Activated naive CD4-positive, alpha-beta T cell treated with anti-CD3 and anti-CD28 coated beads, Interleukin-2, amount 50 U/mL, for 16 hours (primary cell): ENCODE measurements around the gene OCA2.
"Not testable (repeated sequence)": the region's sequence is repeated elsewhere in the genome, so short reads cannot be mapped to it uniquely, and the experiment has no call there.

Source experiments
- DNase-seq: peaks from one replicate; pipeline ENCODE4 v3.0.0-alpha.2; 2020

The OCA2 gene

GRCh38 chr15:27757052-27757451, 342.1 kb downstream of the OCA2 start:
- no peak for DNase-seq

DNA sequence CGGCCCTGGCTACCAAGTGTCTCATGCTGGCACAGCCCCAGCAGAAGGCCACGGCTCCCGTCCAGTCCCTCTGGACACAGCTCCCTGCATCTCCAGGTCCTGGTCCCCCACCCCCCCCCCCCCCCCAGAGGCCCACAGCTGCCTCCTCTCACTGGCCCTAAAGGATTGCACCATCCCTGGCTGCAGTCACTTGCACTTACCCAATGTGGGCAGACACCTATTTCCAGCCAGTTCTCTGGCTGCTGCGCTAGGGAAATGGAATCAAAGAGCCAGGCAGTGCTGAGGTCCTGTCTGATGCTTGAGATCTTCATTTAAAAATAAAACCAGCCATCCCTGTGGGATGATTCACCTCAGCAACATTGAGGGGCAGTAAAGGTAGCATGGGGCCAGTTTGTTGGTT, 346.4 kb downstream of the OCA2 start:
- no peak for DNase-seq

GRCh38 chr15:27747997-27748396, 351.1 kb downstream of the OCA2 start:
- DNase-seq, result no peak

DNA sequence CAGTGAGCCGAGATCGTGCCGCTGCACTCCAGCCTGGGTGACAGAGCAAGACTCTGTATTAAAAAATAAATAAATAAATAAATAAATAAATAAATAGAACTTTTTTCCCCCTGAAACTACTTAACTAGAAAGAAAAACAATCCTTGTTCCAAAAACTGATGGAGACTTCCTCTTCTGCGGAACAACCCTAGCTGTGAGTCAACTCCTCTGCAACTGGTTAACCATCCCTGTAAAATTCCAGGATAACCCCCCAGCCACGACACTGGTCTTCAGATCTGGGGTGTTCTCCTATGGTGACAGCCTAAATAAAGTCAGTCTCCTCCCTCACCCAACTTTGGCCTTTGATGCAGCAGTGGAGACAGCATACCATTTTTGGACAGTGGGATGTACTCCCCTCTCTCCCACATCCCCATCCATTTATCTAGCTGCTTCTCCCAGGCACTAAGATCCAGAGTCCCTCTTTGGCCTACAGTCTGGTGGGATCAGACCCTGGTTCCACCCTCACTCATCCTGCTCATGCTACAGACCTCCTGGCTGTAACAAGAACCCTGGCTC, 352.6 kb downstream of the OCA2 start:
- no peak for DNase-seq

- DNase-seq, result no peak
Measured at GRCh38 chr15:27744641-27745040, 354.5 kb downstream of the OCA2 start.

GRCh38 chr15:27743638-27744037, 355.5 kb downstream of the OCA2 start:
- no peak for DNase-seq

DNA sequence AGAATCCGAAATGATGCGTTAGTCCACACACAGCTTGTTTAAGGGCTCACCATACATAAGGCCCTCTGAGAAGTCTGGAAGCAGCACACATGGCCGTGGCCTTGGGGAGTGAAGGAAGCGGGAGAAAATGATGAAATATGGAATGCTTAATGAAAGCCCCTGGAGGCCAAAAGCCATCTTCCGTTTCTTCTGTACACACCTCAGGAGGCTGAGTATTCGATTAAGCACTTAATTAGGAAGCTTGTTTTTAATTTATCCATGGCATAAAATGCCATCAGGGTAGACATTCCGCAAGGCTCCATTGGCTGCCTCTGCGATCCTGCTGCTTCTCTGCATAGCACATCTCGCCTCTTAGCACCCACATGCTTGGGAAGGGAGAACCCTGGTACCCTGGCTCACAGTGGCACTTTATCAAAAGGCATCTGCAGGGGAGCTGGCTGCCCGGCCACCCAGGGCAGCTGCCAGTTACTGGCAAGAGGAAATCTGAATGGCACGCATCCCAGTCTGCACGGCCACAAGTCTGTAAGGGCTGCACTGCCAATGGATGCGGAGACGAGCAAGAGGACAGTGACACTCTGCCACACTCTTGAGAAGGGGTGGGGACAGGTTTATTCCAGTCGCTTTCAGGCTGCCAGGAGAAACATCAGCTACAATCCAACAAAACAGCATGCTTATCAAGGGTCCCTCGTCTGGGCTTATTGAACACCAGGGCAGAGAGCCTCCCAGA, 356.2 kb downstream of the OCA2 start:
- no peak for DNase-seq

DNA sequence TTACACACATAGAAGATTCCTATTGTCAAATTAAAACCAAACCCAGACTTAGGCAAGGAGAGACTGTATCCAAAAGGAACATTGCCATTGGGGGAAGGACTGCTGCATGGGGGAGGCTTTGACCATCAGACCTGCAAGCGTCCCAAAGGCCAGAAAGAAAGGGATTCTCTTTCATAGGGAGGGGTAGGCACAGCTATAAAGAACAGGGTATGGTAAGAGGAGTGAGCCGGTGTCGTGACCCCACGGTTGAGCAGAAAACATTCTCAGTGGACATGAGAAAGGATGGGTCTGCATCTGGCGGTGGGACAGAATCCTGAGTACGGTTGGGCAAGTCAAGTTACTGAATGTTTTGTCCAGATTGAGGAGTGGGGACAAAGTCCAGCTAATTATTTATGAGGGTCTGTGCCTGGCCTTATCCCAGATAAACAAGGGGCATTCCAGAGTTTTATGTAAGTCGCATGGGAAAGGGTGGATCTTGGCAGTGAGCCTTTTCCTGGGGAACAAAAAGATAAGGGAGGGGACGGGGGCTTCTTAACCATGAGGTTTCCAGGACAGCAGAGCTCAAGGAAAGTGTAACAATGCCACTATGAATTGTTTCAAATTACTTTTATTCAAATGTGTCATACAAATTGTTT, 357.8 kb downstream of the OCA2 start:
- no peak for DNase-seq

DNA sequence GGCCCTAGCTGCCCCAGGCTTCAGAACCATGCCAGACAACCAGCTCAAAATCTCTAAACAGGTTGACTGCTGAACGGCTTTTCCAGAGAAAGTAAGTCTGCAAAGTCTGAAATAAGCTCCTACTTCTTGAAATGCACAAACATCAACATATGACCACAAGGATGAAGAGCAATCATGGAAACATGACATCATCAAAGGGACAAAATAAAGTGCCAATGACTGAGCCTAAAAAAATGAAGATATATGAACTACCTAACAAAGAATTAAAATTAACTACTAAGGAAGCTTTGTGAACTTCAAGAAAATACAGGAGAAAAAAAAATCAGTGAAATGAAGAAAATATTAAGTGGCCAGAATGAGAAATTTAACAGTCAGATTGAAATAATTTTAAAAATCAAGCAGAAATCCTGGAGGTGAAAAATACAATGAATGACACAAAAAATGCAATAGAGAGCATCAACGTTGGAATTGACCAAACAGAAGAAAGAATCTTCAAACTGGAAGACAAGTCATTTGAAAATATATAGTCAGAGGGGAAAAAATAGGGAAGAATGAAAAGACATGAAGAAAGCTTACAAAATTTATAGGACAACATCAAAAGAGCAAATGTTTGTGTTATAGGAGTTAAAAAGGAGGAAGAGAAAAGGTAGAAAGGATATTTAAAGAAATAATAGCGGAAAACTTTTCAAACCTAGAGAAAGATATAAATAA, 364.2 kb downstream of the OCA2 start:
- no peak for DNase-seq

GRCh38 chr15:27731776-27732175, 367.3 kb downstream of the OCA2 start:
- no peak for DNase-seq

DNA sequence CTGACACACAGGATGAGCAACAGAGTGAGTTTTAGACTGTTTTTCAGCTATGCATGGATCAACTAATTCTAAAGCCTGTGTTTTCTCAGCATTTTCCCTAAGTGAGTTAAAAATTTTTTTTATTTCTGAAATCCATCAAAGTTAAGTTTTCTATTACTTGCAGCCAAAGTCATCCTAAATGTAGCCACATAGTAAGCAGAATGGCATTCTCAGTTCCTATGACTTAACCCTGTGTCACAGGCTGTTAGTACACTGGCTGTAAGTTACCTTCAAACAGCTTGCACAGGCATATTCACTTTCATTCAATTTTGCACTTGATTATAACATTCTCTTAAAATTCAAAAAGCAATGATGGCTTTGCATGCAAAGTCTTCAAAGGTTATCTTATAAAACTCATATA, 368.2 kb downstream of the OCA2 start:
- DNase-seq, result no peak

DNA sequence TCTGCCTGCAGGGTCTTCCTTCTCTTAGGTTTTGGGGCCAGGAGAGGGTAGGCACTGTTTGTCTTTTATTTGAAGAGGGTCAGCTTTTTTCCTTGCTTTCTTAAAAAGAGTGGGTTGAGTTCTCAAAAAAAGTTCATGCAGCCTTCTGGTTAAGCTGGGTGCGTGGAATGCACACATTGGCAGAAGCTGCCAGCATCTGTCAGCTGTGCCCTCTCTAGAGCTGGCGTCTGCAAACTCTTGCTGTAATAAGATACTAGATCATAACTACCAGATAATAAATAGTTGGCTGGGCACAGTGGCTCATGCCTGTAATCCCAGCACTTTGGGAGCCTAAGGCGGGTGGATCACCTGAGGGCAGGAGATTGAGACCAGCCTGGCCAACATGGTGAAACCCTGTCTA, 373.4 kb downstream of the OCA2 start:
- DNase-seq, result no peak

- no peak for DNase-seq
Measured at GRCh38 chr15:27723821-27724220, 375.3 kb downstream of the OCA2 start.

DNA sequence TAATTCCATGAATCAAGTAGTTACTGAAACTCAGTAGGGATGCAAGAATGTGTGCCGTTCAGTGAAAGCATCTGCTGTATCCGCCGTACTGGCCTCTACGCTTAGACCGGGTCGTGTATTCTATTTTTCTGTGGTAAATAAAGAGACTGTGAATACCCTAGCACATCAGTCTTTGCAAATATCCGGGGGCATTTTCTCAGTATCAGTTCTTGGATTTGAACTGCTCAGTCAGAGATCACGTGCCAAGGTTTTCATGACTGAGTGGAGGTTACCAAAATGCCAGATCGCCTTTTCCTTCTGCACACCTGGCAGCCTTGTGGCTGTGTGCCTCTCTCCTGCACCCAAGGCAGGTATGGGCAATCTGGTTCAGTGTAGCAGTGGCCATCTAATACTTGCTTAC, 377.0 kb downstream of the OCA2 start:
- DNase-seq, result no peak

GRCh38 chr15:27714675-27715074, 384.4 kb downstream of the OCA2 start:
- DNase-seq, result no peak

DNA sequence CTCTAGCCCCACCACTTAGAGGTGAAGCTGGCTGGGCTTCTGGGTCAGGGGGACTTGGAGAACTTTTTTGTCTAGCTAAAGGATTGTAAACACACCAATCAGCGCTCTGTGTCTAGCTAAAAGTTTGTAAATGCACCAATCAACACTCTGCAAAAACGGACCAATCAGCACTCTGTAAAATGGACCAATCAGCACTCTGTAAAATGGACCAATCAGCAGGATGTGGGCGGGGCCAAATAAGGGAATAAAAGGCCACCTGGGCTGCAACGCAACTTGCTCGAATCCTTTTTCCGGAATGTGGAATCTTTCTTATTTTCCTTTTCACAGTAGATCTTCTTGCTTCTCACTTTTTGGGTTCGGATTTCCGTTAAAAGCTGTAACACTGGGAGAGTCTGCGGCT, 385.3 kb downstream of the OCA2 start:
- DNase-seq, result not testable (repeated sequence)

- no peak for DNase-seq
Measured at GRCh38 chr15:27707257-27707656, 391.9 kb downstream of the OCA2 start.

DNA sequence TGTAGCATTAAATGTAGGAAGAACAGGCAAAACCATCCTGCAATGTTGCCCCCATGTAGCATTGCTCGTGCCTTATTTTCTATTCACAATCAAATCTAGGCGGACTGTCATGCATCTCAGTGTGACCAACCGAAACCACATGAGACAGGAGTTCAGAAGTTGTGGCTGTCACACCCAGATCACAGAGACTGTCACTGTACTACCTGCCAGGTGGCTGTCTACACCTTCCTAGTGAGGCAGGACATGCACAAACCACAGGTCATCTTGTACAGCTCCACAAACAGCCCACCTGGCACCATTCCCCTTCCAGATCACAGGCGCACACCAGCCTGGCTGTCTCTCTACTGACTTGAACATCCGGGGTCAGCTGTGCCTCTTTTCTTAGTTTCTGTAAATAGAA, 392.8 kb downstream of the OCA2 start:
- DNase-seq, result no peak

DNA sequence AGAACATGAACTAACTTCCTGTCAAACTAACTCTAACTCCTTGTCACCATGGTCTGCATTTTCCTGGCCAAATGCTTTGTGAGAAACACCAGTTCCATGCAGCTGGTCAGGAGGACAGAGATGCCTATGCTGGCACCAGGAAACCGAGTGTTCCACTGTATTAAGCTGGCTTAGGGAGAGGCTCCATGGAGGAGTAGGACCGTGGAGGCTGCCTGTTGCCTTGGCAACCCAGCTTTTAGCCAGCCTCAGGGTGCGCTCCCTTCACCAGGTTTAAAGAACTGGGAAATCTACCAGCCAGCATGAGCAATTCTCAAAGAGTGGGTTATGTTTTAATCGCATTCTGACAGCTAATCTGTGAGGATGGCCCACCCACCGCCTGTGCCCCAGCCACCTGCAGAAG, 394.1 kb downstream of the OCA2 start:
- DNase-seq, result no peak
